Gastroesophageal sphincter (tissue), 4 donors: ENCODE measurements around the gene MRPS10. TPM values are rescaled to one million over a fixed set of nuclear protein-coding genes. Genes with fewer than 3 reads are reported as not detected.

ENCODE experiments used
- ATAC-seq: fragments of 150-250 bp; one replicate; pipeline ENCODE4 v1.9.1; 2016; ENCODE audit warnings: mild to moderate bottlenecking, moderate library complexity
- H3K27ac ChIP-seq, 4 donors: fragments of 200-600 bp; sonication (generic) in 3 of 4; 1 replicate in 3 of 4; 2 replicates in 1 of 4; pipeline ENCODE4 v1.5.1; 2016 to 2019
- H3K27me3 ChIP-seq: fragments of 200-600 bp; sonication (generic); one replicate; pipeline ENCODE4 v1.5.1; 2019
- H3K36me3 ChIP-seq, 2 donors: fragments of 200-600 bp; sonication (generic); one replicate each; pipeline ENCODE4 v1.5.1; 2019; ENCODE audit warnings: control low read depth in 1 of 2
- H3K4me1 ChIP-seq, 3 donors: fragments of 200-600 bp; sonication (generic); 1 replicate in 2 of 3; 2 replicates in 1 of 3; pipeline ENCODE4 v1.5.1; 2016 to 2019; ENCODE audit warnings: control low read depth in 2 of 3
- H3K4me3 ChIP-seq, 2 donors: fragments of 200-600 bp; sonication (generic); one replicate each; pipeline ENCODE4 v1.5.1; 2019; ENCODE audit warnings: mild to moderate bottlenecking in 1 of 2, moderate library complexity in 1 of 2
- H3K9me3 ChIP-seq, 3 donors: fragments of 200-600 bp; sonication (generic); one replicate each; pipeline ENCODE4 v1.5.1; 2017 to 2019; ENCODE audit warnings: control low read depth in 2 of 3
- CTCF ChIP-seq, 4 experiments: fragments of 200-600 bp in 2 of 4; fragments of 450-650 bp in 2 of 4; sonication (generic) in 1 of 4; IDR thresholded peaks; one replicate each; pipeline ENCODE4 v1.5.1; 2017 to 2019; ENCODE audit warnings: antibody characterized with exemption in 4 of 4, mild to moderate bottlenecking in 2 of 4, moderate library complexity in 2 of 4
- EP300 ChIP-seq: sonication (generic); formaldehyde crosslinking; IDR thresholded peaks from one replicate; pipeline ENCODE4 v1.6.1; 2017; ENCODE audit warnings: antibody characterized with exemption, mild to moderate bottlenecking
- POLR2A ChIP-seq, 2 donors: fragments of 450-650 bp; IDR thresholded peaks; one replicate each; pipeline ENCODE4 v1.6.1; 2017; ENCODE audit warnings: antibody characterized with exemption in 2 of 2, mild to moderate bottlenecking in 2 of 2, moderate library complexity in 1 of 2
- POLR2AphosphoS5 ChIP-seq: sonication (generic); formaldehyde crosslinking; IDR thresholded peaks from one replicate; pipeline ENCODE4 v1.6.1; 2017; ENCODE audit warnings: antibody characterized with exemption
- WGBS, 2 donors: methylation state at CpG; one replicate each; pipeline ENCODE4 v1.1.5; 2018; ENCODE audit warnings: low coverage in 1 of 2; 5-methylcytosine and 5-hydroxymethylcytosine counted together
- total RNA-seq, 4 donors: library from RNA; depleted of rRNA; stranded (reverse); fragments of >200 nt; gene quantifications; one replicate each; pipeline ENCODE4 v1.1.0, GENCODE V29; 2016

Gene MRPS10
- total RNA-seq, 4 donors from 2014 or later: 29.2 to 45.1 (median 34.8) TPM

- H3K4me3 ChIP-seq: no peak overlapping the region
- H3K9me3 ChIP-seq: no peaks in the 10 kb centered on the region
- WGBS, 2 donors: 86 to 100% methylated on average over 1 of the region's 2 CpGs
- H3K4me1 ChIP-seq: no peaks in the 10 kb centered on the region
- TF ChIP-seq CTCF (IDR thresholded peaks at IDR 0.05) (no peak), EP300 (no peak), POLR2A (IDR thresholded peaks at IDR 0.05) (no peak), POLR2AphosphoS5 (no peak)
- no peak overlapping the region for H3K27ac ChIP-seq
- ATAC-seq: no peak
- peaks cover 23% of the 10 kb centered on the region for H3K27me3 ChIP-seq
- no peaks in the 10 kb centered on the region for H3K36me3 ChIP-seq
These were observed 59.0 kb downstream of the MRPS10 start for GRCh38 chr6:42158631-42159030.

DNA sequence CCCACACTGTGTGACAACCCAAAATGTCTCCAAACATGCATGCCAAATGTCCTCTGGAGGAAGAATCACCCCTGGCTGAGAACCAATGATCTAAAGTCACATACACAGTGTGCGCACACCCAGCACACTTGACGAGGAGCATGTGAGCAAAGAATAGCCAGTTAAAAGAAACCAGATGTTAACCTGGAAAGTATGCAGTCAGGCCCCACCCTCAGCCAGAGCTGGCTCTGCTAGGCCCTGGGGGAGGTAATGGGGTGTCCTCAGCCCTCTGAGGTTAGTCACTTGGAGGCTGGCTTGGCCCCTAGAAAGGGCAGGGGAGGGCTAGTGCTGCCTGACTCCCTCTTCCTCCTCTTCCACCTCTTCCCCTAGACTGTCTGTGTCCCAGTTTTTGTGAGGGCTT lies 59.6 kb downstream of the MRPS10 start:
- no peaks in the 10 kb centered on the region for H3K4me1 ChIP-seq
- peak; percentile 77 for ATAC-seq
- no peaks in the 10 kb centered on the region for H3K9me3 ChIP-seq
- H3K4me3 ChIP-seq: no peak overlapping the region
- WGBS, 2 donors: 42% methylated on average over 2 of the region's 2 CpGs; no CpG with 5 or more reads in 1 of the 2 donors
- no peak for TF ChIP-seq POLR2AphosphoS5
- no peak for TF ChIP-seq EP300
- TF ChIP-seq CTCF (IDR thresholded peaks at IDR 0.05): no peak
- peaks cover 23% of the 10 kb centered on the region for H3K27me3 ChIP-seq
- H3K27ac ChIP-seq: no peak overlapping the region
- no peaks in the 10 kb centered on the region for H3K36me3 ChIP-seq

Other genes with a start within 250 kb of the MRPS10 start
- gene TAF8, start 167.3 kb downstream of the MRPS10 start, total RNA-seq: 10 to 100 TPM; 16.8 to 33.6 (median 24.2) TPM
- gene C6orf132, start 75.2 kb downstream of the MRPS10 start, total RNA-seq: 10 to 100 TPM in 1 of 4 donors, 1 to 10 TPM in 2, under 1 TPM in 1; 0.93 to 12.1 (median 1.4) TPM
- gene GUCA1A, start 44.5 kb downstream of the MRPS10 start, total RNA-seq: under 1 TPM in 1 of 4 donors, not detected in 3; 0.46 TPM
- gene GUCA1B, start 22.9 kb downstream of the MRPS10 start, total RNA-seq: 1 to 10 TPM in 1 of 4 donors, under 1 TPM in 2, not detected in 1; 0.62 to 1.8 (median 0.81) TPM
- 1 to 10 TPM; 3.2 to 7.4 (median 5.4) TPM for gene TRERF1, start 234.1 kb upstream of the MRPS10 start, total RNA-seq